NCI-H1436 (cell line): ENCODE measurements around the gene SBF2.

Source experiments
- DNase-seq: peaks from one replicate; lab custom pipeline; 2025; lab: John Stamatoyannopoulos, UW

The SBF2 gene

GRCh38 chr11:10293423-10294289 is at the start of gene SBF2:
Gene SBF2 (minus strand): TSS chr11:10294219. CDS start chr11:10294069, 150 bp downstream.
- DNase-seq: peak; percentile 77

DNA sequence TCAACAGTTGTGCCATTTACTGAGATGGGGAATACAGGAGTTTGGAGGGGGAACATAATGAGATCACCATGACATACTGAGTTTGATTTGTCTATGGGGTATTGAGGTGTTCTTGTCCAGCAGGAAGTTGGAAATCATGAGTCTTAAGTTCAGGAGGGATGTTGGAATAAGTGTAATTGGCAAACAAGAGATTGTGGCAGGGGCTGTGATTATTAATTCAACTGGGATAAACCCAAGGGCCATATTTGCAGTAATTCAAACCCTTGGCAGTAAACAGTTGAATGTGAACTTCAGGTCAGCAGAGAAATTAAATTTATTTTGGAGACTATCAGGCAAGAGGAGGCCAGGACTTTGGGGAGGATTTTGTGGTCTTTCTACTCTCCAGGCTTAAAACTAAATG is 44.3 kb upstream of the SBF2 start:
- no peak for DNase-seq

DNA sequence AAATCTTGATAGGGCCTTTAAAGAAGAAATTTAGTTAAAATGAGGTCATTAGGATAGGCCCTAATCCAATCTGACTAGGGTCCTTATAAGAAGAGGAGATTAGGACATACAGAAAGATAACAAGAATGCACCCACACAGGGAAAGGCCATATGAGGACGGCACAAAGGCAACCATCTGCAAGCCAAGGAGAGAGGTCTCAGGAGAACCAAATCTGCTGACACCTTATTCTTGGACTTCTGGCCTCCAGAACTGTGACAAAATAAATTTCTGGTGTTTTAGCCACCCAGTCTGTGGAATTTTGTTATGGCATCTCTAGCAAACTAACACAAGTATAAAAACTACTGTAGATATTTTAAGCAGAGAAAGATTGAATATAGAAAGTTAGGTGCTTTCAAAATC is 39.5 kb upstream of the SBF2 start:
- DNase-seq: no peak

DNA sequence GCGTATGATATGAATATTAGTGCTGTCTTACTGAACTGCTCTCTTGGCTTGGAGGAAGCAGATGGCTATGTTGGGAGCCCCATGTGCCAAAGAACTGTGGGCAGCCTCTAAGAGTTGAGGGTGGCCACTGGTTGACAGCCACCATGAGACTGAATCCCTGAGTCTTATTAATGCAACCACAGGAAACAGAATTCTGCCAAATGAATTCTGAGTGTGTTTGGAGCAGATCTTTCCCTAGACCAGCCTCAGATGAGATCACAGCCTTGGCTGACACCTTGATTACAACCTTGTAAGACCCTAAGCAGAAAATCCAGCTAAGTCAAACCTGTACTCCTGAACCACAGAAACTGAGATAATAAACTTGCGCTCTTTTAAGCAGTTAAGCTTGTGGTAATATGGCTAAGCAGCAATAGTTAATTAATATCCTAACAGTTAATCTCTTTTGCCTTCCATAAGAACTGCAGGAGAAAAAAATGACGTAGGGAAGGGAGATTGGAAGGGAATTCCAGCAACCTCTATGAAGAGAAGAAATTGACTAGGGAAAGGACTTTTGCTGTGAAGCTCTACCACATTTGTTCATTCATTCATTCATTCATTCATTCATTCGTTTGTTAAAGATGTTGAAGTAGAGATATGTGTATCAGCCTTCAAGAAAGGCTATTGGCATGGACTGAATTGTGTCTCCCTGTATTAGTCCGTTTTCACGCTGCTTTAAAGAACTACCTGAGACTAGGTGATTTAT is 37.7 kb upstream of the SBF2 start:
- no peak for DNase-seq

- no peak for DNase-seq
These were observed 35.9 kb upstream of the SBF2 start for GRCh38 chr11:10329935-10330334.

DNA sequence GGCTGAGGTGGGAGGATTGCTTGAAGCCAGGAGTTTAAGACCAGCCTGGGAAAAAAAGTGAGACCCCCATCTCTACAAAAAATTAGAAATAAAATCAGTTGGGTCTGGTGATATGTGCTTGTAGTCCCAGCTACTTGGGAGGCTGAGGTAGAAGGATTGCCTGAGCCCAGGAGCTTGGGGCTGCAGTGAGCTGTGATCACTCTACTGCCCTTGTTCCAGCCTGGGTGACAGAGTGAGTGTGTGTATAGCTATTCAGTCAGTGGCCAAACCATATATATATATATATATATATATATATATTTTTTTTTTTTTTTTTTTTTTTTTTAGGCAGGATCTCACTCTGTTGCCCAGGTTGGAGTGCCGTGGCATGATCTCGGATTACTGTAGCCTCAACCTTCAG is 35.3 kb upstream of the SBF2 start:
- DNase-seq: no peak

DNA sequence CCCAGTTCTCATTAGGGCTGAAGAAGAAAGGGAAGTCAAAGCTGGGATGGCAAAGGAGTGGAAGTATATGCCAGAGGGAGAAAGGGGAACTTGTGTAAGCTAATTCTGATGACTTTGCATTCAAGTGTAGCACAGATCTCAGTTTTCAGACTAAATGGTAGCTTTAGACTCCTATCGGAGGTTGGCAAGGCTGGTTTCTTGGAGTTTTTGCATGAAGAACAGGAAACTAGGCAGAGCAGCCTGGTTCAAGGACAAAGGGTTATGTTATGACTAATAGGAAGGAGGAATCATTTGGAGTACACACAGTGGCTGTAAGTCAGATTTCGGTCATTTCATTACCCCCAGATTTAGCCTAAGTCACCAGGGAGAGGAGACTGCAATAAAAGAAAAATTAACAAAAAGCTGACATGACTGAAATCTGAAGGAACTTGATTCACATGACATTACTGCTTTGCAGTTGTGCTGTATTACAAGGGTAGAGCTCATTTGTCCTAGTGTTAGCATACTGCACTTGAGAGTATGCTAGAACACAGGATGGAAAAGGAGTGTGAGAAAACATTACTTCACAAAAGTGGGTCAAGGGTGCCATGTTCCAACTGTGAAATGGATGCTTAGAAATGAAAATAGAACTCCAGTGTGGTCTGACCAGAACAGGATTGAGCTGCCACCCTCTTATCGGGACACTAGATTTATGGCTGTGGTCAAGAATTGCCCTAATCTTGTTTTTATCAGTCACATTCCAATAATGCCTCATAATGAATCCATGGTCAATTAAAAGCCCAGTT is 34.5 kb upstream of the SBF2 start:
- DNase-seq: no peak

GRCh38 chr11:10327254-10327653 is 33.2 kb upstream of the SBF2 start:
- no peak for DNase-seq

DNA sequence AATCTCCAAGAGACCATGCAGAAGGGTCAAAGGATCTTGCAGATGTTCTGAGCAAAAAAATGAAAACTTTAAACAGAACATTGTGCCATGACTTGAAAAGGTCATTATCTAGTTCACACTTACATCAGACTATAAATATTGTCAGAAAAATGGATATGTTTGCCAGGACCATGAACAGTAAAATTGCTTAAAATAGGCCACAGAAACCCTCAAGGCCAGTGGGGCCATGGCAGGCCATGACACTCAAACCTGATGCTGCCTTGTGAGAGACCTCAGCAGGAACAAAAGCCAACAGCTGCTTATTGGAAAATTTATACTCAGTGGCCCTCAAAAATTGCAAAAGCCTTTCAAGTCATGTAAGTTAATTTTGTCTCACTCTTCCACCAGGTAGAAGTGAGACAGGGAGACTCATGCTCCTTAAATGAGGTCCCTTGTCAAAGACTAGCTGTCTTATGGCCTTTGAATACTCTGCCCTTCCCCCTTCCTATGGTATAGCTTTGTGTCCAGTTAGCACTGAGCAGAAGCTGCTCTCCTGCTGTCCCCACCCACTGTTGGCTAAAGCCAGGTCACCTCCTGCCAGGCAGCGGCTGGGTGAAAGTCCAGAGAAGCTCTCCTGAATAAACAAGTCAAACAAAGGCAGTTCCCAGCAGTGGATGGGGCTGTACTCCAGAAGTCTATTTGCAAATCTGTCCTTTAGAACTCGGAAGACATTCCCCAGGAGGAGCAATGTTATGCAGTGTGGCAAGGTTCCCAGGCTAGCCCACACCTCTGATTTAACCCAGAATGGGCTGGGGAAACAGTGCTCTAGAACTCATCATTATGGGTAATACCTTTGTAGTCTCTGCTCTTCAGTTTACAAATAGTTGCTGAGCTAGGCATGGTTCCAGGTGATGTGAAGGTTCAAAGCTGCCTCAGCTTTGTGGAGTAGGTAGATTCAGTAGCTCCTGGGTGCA is 32.3 kb upstream of the SBF2 start:
- DNase-seq: no peak

DNA sequence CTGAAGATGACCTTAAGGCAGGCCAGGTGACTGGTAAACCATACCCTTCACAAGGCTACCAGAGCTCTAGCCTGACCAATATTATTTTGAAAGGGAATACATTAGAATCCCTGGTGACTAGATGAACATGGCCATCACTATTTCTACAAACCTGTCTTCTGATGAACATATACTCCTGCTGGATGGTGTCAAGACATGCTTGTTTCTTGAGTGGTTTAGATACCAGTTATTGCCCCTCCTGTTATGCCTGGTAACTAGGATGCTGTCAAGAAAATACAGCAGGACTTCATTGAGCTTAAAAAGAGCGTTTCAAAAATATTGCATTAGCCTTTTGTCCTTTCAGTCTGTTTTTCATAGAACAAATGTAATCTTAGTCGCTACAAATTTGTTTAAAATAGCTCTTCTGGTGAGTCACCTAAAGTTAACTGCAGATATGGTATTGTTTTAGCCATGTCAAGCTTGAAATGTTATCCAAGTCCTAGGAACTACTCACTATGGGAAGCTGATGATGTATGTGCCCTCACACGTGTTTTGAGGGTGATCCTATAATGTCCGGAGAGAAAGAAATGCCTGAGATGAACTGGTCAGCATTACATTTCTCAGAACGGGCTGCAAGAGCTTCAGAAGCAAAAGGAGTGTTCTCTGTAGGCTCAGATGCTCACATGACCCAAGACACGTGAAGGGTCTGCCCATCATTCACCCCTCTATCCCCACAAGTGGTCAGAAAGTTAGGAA is 31.4 kb upstream of the SBF2 start:
- DNase-seq: no peak

DNA sequence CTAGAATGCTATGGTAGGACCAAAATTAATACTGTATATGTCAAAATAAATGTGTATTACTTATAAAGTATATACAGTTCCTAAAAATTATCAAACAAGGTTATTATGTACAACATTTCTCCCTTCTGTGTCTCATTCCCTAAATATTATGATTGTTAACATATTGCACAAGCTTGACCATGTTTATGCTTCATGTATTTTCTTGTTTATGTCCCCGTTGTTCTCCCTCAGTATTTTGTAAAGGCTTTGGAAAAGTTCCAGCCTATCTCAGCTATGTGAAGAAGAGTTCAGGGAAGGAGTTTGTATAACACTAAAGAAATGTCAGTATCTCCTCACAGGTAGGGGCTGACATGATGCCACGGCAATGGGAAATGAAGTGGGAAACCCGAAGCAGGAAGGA is 30.5 kb upstream of the SBF2 start:
- no peak for DNase-seq

DNA sequence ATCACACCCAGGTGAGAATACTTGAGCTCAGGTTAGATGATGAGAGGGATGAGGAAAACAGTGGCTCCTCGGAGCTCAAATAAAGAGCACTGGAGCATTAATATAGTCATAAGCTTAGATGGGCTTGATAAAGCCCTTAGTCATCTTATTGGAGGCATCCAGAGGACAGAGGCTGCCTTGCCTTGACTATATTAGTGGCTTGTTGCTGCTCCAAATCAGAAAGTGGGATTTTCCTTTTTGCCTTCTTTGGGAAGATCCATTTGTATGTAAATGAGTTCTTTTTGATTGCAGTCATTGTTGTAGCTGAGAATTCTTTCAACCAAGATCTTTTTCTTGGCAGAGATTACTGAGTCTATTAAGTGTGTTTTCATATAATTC is 29.8 kb upstream of the SBF2 start:
- no peak for DNase-seq

- DNase-seq: peak; percentile 75
These were observed 29.1 kb upstream of the SBF2 start for GRCh38 chr11:10322830-10323792.

DNA sequence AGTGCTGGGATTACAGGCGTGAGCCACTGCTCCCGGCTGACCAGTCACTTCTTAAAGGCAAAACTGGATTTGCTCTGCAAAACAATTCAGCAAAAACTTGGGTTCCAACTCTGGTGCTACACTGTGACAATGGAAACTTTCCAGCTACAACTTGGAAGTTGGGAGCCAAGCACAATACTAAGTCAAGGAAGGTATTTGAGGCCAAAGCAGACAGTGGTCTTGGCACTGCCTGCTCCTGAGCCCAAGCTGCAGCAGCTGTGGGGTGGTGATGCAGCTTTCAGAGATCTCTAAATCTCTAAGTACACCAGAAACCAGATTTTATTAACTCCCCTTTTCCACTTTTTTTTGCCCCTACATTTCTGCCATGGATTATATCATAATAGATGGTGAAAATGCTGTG is 28.4 kb upstream of the SBF2 start:
- no peak for DNase-seq

GRCh38 chr11:10320736-10321465 is 26.9 kb upstream of the SBF2 start:
- DNase-seq: no peak

GRCh38 chr11:10319702-10320558 is 25.9 kb upstream of the SBF2 start:
- no peak for DNase-seq

DNA sequence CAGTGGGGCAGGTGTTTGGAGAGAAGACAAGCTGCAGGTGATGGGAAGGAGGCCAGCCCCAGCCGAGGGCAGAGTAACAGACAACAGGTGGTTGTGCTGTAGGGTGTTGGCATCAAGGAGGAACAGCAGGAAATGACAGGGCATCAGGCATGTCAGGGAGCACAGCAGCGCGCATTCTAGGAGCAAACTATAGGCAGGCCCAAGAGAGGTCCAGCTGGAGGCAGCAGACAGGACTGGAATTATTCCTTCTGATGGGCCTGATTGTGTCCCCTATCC is 24.4 kb upstream of the SBF2 start:
- DNase-seq: no peak
